H9 (cell line): ENCODE measurements around the gene THRAP3. TPM values are rescaled to one million over a fixed set of nuclear protein-coding genes. Genes with fewer than 3 reads are reported as not detected.

Source experiments
- DNase-seq: peaks from one replicate; pipeline ENCODE4 v3.0.0-alpha.2; 2017
- H2AFZ ChIP-seq: one replicate; pipeline ENCODE4 v1.6.1; 2013; ENCODE audit warnings: mild to moderate bottlenecking, low read length, control low read depth, moderate library complexity
- H2AK5ac ChIP-seq: 2 replicates; pipeline ENCODE4 v1.6.1; 2013; ENCODE audit warnings: low read length, control low read depth, mixed read lengths; ENCODE audit not compliant: insufficient read length
- H2BK120ac ChIP-seq: one replicate; pipeline ENCODE4 v1.6.1; 2013; ENCODE audit warnings: low read depth, mild to moderate bottlenecking, low read length, control low read depth, inconsistent platforms; ENCODE audit not compliant: poor library complexity, severe bottlenecking
- H2BK12ac ChIP-seq: 2 replicates; pipeline ENCODE4 v1.6.1; 2013; ENCODE audit warnings: low read length, control low read depth, mixed read lengths, low read depth; ENCODE audit not compliant: insufficient read length
- H2BK15ac ChIP-seq: 2 replicates; pipeline ENCODE4 v1.6.1; 2013; ENCODE audit warnings: low read depth, low read length, control low read depth
- H2BK20ac ChIP-seq: one replicate; pipeline ENCODE4 v1.6.1; 2013; ENCODE audit warnings: low read depth, mild to moderate bottlenecking, low read length, control low read depth, inconsistent platforms; ENCODE audit not compliant: poor library complexity, severe bottlenecking
- H2BK5ac ChIP-seq: 2 replicates; pipeline ENCODE4 v1.6.1; 2013; ENCODE audit warnings: low read length, control low read depth, mixed read lengths; ENCODE audit not compliant: insufficient read length
- H3K14ac ChIP-seq: 2 replicates; pipeline ENCODE4 v1.6.1; 2013; ENCODE audit warnings: low read length, control low read depth; ENCODE audit not compliant: insufficient read depth
- H3K18ac ChIP-seq: 2 replicates; pipeline ENCODE4 v1.6.1; 2013; ENCODE audit warnings: low read depth, mild to moderate bottlenecking, mixed read lengths, low read length, control low read depth; ENCODE audit not compliant: insufficient read length
- H3K23ac ChIP-seq: 2 replicates; pipeline ENCODE4 v1.6.1; 2013; ENCODE audit warnings: low read length, control low read depth, mixed read lengths, low read depth; ENCODE audit not compliant: insufficient read length
- H3K23me2 ChIP-seq: 2 replicates; pipeline ENCODE4 v1.6.1; 2013; ENCODE audit warnings: low read depth, mild to moderate bottlenecking, mixed read lengths, low read length, control low read depth; ENCODE audit not compliant: insufficient read length, poor library complexity, severe bottlenecking
- H3K27ac ChIP-seq: 2 replicates; pipeline ENCODE4 v1.5.1; 2013; ENCODE audit warnings: low read length, control low read depth, mixed read lengths, low read depth; ENCODE audit not compliant: insufficient read length
- H3K27me3 ChIP-seq: 2 replicates; pipeline ENCODE4 v1.6.1; 2013; ENCODE audit warnings: low read length, control low read depth, inconsistent platforms; ENCODE audit not compliant: insufficient read depth
- H3K4ac ChIP-seq: 2 replicates; pipeline ENCODE4 v1.6.1; 2013; ENCODE audit warnings: low read depth, mild to moderate bottlenecking, control low read depth, inconsistent platforms, low read length, moderate library complexity
- H3K4me1 ChIP-seq: 2 replicates; pipeline ENCODE4 v1.6.1; 2013; ENCODE audit warnings: low read length, control low read depth, inconsistent platforms; ENCODE audit not compliant: insufficient read depth
- H3K4me2 ChIP-seq: 2 replicates; pipeline ENCODE4 v1.6.1; 2013; ENCODE audit warnings: low read length, control low read depth, mixed read lengths; ENCODE audit not compliant: insufficient read length, insufficient read depth
- H3K56ac ChIP-seq: 2 replicates; pipeline ENCODE4 v1.6.1; 2013; ENCODE audit warnings: low read depth, mild to moderate bottlenecking, mixed read lengths, low read length, control low read depth; ENCODE audit not compliant: insufficient read length
- H3K79me1 ChIP-seq: 2 replicates; pipeline ENCODE4 v1.6.1; 2013; ENCODE audit warnings: low read depth, mild to moderate bottlenecking, moderate library complexity, low read length, control low read depth, inconsistent platforms; ENCODE audit not compliant: insufficient read depth, poor library complexity, severe bottlenecking
- H3K79me2 ChIP-seq: 2 replicates; pipeline ENCODE4 v1.6.1; 2013; ENCODE audit warnings: low read length, control low read depth, inconsistent platforms; ENCODE audit not compliant: insufficient read depth
- H3K9ac ChIP-seq: 2 replicates; pipeline ENCODE4 v1.6.1; 2013; ENCODE audit warnings: low read length, control low read depth, mixed read lengths; ENCODE audit not compliant: insufficient read length; ENCODE audit errors: extremely low read depth
- H3K9me3 ChIP-seq: one replicate; pipeline ENCODE4 v1.6.1; 2013; ENCODE audit warnings: low read depth, low read length, inconsistent platforms; ENCODE audit not compliant: control insufficient read depth
- H3T11ph ChIP-seq: one replicate; pipeline ENCODE4 v1.6.1; 2013; ENCODE audit warnings: mild to moderate bottlenecking, low read length, control low read depth, inconsistent platforms
- H4K20me1 ChIP-seq: one replicate; pipeline ENCODE4 v1.6.1; 2013; ENCODE audit not compliant: control insufficient read depth, insufficient read length, insufficient read depth
- H4K5ac ChIP-seq: 2 replicates; pipeline ENCODE4 v1.6.1; 2013; ENCODE audit warnings: low read depth, mild to moderate bottlenecking, mixed read lengths, low read length, control low read depth; ENCODE audit not compliant: insufficient read length
- H4K8ac ChIP-seq: replicated peaks from 2 replicates; pipeline ENCODE4 v1.6.1; 2013; ENCODE audit warnings: low read length, control low read depth, mixed read lengths, low read depth; ENCODE audit not compliant: insufficient read length
- H4K91ac ChIP-seq: 2 replicates; pipeline ENCODE4 v1.6.1; 2013; ENCODE audit warnings: low read depth, mild to moderate bottlenecking, moderate library complexity, mixed read lengths, low read length, control low read depth; ENCODE audit not compliant: insufficient read length
- H3K27ac Mint-ChIP-seq, 3 experiments: 2 replicates in 2 of 3; 3 replicates in 1 of 3; pipeline ENCODE4 v1.8.0; 2020 to 2021; ENCODE audit warnings: mixed read lengths in 3 of 3, mild to moderate bottlenecking in 1 of 3, moderate library complexity in 1 of 3
- H3K27me3 Mint-ChIP-seq: 2 replicates; pipeline ENCODE4 v1.8.0; 2021; ENCODE audit warnings: low read depth, mild to moderate bottlenecking, moderate library complexity, mixed read lengths
- H3K36me3 Mint-ChIP-seq, 3 experiments: 2 replicates in 2 of 3; 3 replicates in 1 of 3; pipeline ENCODE4 v1.8.0; 2020 to 2021; ENCODE audit warnings: low read depth in 3 of 3, mixed read lengths in 3 of 3; ENCODE audit not compliant: insufficient read depth in 1 of 3
- H3K4me1 Mint-ChIP-seq, 2 experiments: 2 replicates each; pipeline ENCODE4 v1.8.0; 2020; ENCODE audit warnings: mixed read lengths in 2 of 2
- H3K4me3 Mint-ChIP-seq, 2 experiments: 2 replicates in 1 of 2; 3 replicates in 1 of 2; pipeline ENCODE4 v1.8.0; 2020 to 2021; ENCODE audit warnings: mild to moderate bottlenecking in 2 of 2, mixed read lengths in 2 of 2, moderate library complexity in 1 of 2
- H3K9me3 Mint-ChIP-seq, 2 experiments: 2 replicates in 1 of 2; 3 replicates in 1 of 2; pipeline ENCODE4 v1.8.0; 2020; ENCODE audit warnings: mild to moderate bottlenecking in 2 of 2, mixed read lengths in 2 of 2, moderate library complexity in 1 of 2
- CTCF ChIP-seq: fragments of 200-600 bp; sonication (generic); conservative IDR thresholded peaks from 3 replicates; pipeline ENCODE4 v1.8.0; 2021; ENCODE audit warnings: antibody characterized with exemption, mild to moderate bottlenecking
- WGBS: extraction: QIAGEN DNeasy Blood & Tissue Kit; methylation state at CpG from one replicate; pipeline ENCODE4 v1.1.7; 2013; ENCODE audit warnings: missing lambda C conversion rate, low lambda C conversion rate, mixed read lengths; ENCODE audit not compliant: insufficient read length; ENCODE audit errors: extremely low coverage; 5-methylcytosine and 5-hydroxymethylcytosine counted together
- total RNA-seq: library from RNA; stranded (reverse); gene quantifications from 2 replicates; pipeline ENCODE4 v1.2.1, GENCODE V29; 2021

The THRAP3 gene
- total RNA-seq, 1 experiment from 2014 or later, result 186 TPM

- Histone ChIP-seq H2BK20ac (no peak overlapping the region), H3K9ac (no peak overlapping the region), H3K14ac (no peak overlapping the region), H4K20me1 (no peaks in the 10 kb centered on the region), H3K9me3 (no peaks in the 10 kb centered on the region), H2AFZ (no peak overlapping the region), H3K79me2 (no peaks in the 10 kb centered on the region), H3K27ac (no peak overlapping the region), H2AK5ac (no peak overlapping the region), H3K79me1 (no peaks in the 10 kb centered on the region), H4K91ac (no peak overlapping the region), H3K56ac (no peak overlapping the region), H3K18ac (no peak overlapping the region), H3K4me1 (no peaks in the 10 kb centered on the region), H3K4me2 (no peak overlapping the region), H2BK15ac (no peak overlapping the region), H2BK12ac (no peak overlapping the region), H3K23ac (no peak overlapping the region), H3T11ph (no peak overlapping the region), H4K8ac (no peak overlapping the region), H3K23me2 (no peaks in the 10 kb centered on the region), H2BK5ac (no peak overlapping the region), H4K5ac (no peak overlapping the region), H2BK120ac (no peak overlapping the region), H3K4ac (no peak overlapping the region), H3K27me3 (no peaks in the 10 kb centered on the region)
- H3K27me3 Mint-ChIP-seq, result no peaks in the 10 kb centered on the region
- no peaks in the 10 kb centered on the region for H3K9me3 Mint-ChIP-seq
- peaks cover 45 to 90% (median 82%) of the 10 kb centered on the region in 3 experiments; a peak in 6 of 7 replicates for H3K36me3 Mint-ChIP-seq
- no peak overlapping the region for H3K4me3 Mint-ChIP-seq
- no peak for TF ChIP-seq CTCF
- no CpG with 5 or more reads among the region's 5 CpGs for WGBS
- DNase-seq, result no peak
- H3K27ac Mint-ChIP-seq, result no peak overlapping the region
- H3K4me1 Mint-ChIP-seq, result peaks cover 0 to 3% of the 10 kb centered on the region in 2 experiments; a peak in 2 of 4 replicates
Measured at GRCh38 chr1:36298640-36299039, 74.4 kb downstream of the THRAP3 start.
